NCI-H1436 treated with DMSO at 0.1 percent for 48 hours (cell line): ENCODE data around the gene SLC41A3.
"Not testable (repeated sequence)": the region's sequence is repeated elsewhere in the genome, so short reads cannot be mapped to it uniquely, and the experiment has no call there.

Experiments used
- DNase-seq: peaks from one replicate; lab custom pipeline; 2025; lab: John Stamatoyannopoulos, UW

SLC41A3 gene

GRCh38 chr3:126053949-126054569, 29.9 kb downstream of the SLC41A3 start:
- no peak for DNase-seq

- no peak for DNase-seq
Measured at GRCh38 chr3:126053513-126053912, 30.4 kb downstream of the SLC41A3 start.

GRCh38 chr3:126052196-126053058, 31.5 kb downstream of the SLC41A3 start:
- DNase-seq: no peak

- no peak for DNase-seq
Measured at GRCh38 chr3:126051741-126052140, 32.2 kb downstream of the SLC41A3 start.

- no peak for DNase-seq
Measured at GRCh38 chr3:126051234-126051633, 32.7 kb downstream of the SLC41A3 start.

GRCh38 chr3:126050626-126051025, 33.3 kb downstream of the SLC41A3 start:
- DNase-seq: no peak

GRCh38 chr3:126050050-126050392, 33.9 kb downstream of the SLC41A3 start:
- DNase-seq: no peak

GRCh38 chr3:126049289-126050049, 34.5 kb downstream of the SLC41A3 start:
- DNase-seq: no peak

- no peak for DNase-seq
Measured at GRCh38 chr3:126040386-126040785, 43.5 kb downstream of the SLC41A3 start.

GRCh38 chr3:126039870-126040269, 44.1 kb downstream of the SLC41A3 start:
- no peak for DNase-seq

- not testable (repeated sequence) for DNase-seq
Measured at GRCh38 chr3:126038791-126039190, 45.1 kb downstream of the SLC41A3 start.

- no peak for DNase-seq
Measured at GRCh38 chr3:126036056-126036549, 47.8 kb downstream of the SLC41A3 start.

- DNase-seq: no peak
Measured at GRCh38 chr3:126035362-126036050, 48.4 kb downstream of the SLC41A3 start.

- no peak for DNase-seq
Measured at GRCh38 chr3:126034481-126035361, 49.2 kb downstream of the SLC41A3 start.

- DNase-seq: no peak
Measured at GRCh38 chr3:126033765-126034164, 50.2 kb downstream of the SLC41A3 start.

- no peak for DNase-seq
Measured at GRCh38 chr3:126033051-126033745, 50.7 kb downstream of the SLC41A3 start.

- DNase-seq: no peak
Measured at GRCh38 chr3:126031981-126032471, 51.9 kb downstream of the SLC41A3 start.

- no peak for DNase-seq
Measured at GRCh38 chr3:126030455-126030854, 53.5 kb downstream of the SLC41A3 start.

GRCh38 chr3:126029241-126029640, 54.7 kb downstream of the SLC41A3 start:
- no peak for DNase-seq

GRCh38 chr3:126028096-126028495, 55.8 kb downstream of the SLC41A3 start:
- DNase-seq: no peak
